Psoas muscle (tissue), 8 donors: ENCODE measurements around the gene HIF3A. TPM values are rescaled to one million over a fixed set of nuclear protein-coding genes. Genes with fewer than 3 reads are reported as not detected.
"Not testable (repeated sequence)": the region's sequence is repeated elsewhere in the genome, so short reads cannot be mapped to it uniquely, and the experiment has no call there.

Source experiments
- ATAC-seq, 4 donors: fragments of 200-7000 bp; cut with Tn5 transposase; one replicate each; pipeline ENCODE4 v1.9.1; 2020; ENCODE audit warnings: moderate library complexity in 3 of 4, mild to moderate bottlenecking in 2 of 4
- DNase-seq, 2 donors: peaks; one replicate each; pipeline ENCODE4 v3.0.0-alpha.2; 2020
- H3K27ac ChIP-seq: fragments of 200-600 bp; one replicate; pipeline ENCODE4 v1.8.0; 2022
- H3K27me3 ChIP-seq, 3 donors: fragments of 200-600 bp in 1 of 3; one replicate each; pipeline versions ENCODE4 v1.6.1 to v1.8.0; 2013 to 2022; ENCODE audit warnings: low read length in 2 of 3, mild to moderate bottlenecking in 2 of 3, moderate library complexity in 1 of 3; ENCODE audit not compliant: insufficient read depth in 3 of 3
- H3K36me3 ChIP-seq, 2 donors: fragments of 200-600 bp in 1 of 2; one replicate each; pipeline versions ENCODE4 v1.6.1 to v1.8.0; 2013 to 2022; ENCODE audit warnings: low read depth in 1 of 2, mild to moderate bottlenecking in 1 of 2, moderate library complexity in 1 of 2; ENCODE audit not compliant: insufficient read depth in 1 of 2
- H3K4me1 ChIP-seq: fragments of 200-600 bp; one replicate; pipeline ENCODE4 v1.8.0; 2022
- H3K4me3 ChIP-seq: fragments of 200-600 bp; one replicate; pipeline ENCODE4 v1.8.0; 2022; ENCODE audit warnings: mild to moderate bottlenecking
- H3K9me3 ChIP-seq: fragments of 200-600 bp; one replicate; pipeline ENCODE4 v1.8.0; 2022
- CTCF ChIP-seq: fragments of 200-600 bp; IDR thresholded peaks from one replicate; pipeline ENCODE4 v1.8.0; 2022; ENCODE audit warnings: antibody characterized with exemption
- WGBS, 3 donors: extraction: QIAGEN DNeasy Blood & Tissue Kit; methylation state at CpG; one replicate each; pipeline versions ENCODE4 v1.1.6 to v1.1.7; 2013; 5-methylcytosine and 5-hydroxymethylcytosine counted together
- intact Hi-C, 2 donors: fragments of 100-400 bp; cut with DNase I; formaldehyde crosslinking; loops; one replicate each; pipeline versions ENCODE4 v1.11.0 to v1.14.2; 2022
- polyA plus RNA-seq, 3 donors: library from polyadenylated mRNA; stranded (reverse); fragments of 200-250 nt; gene quantifications; one replicate each; pipeline ENCODE4 v1.2.3, GENCODE V29; 2013
- total RNA-seq, 4 donors: library from RNA; stranded (reverse); fragmentation: NEBNext Ultra II Directional in 2 of 4; extraction: Animal tissue kit (Norgen Biotek cat#: 25700) in 2 of 4; gene quantifications; one replicate each; pipeline versions ENCODE4 v1.2.1 to v1.2.4, GENCODE V29; 2021 to 2023
- donor health status: healthy with polysubstance abuse.
- donor health status: DM: no; HTN: no; CAD: no; lungs with moderate emphysema.
- donor health status: Bipolar disorder and iron deficiency.
- donor health status: healthy.
- donor health status: DM: yes; HTN: yes; CAD: no.
- donor health status: DM: no; HTN: no; CAD: no.
- donor health status: DM: no; HTN: no; CAD: no.
- donor health status: DM: yes; HTN: yes; CAD: no.

The HIF3A gene
- total and polyA plus RNA-seq, 7 donors = 1.6 to 20.4 (median 10.5) TPM

GRCh38 chr19:46270521-46271256, 26.2 kb upstream of the HIF3A start:
- Histone ChIP-seq H3K9me3 (no peaks in the 10 kb centered on the region), H3K4me3 (no peak overlapping the region), H3K27ac (no peak overlapping the region), H3K36me3 (no peaks in the 10 kb centered on the region), H3K4me1 (no peaks in the 10 kb centered on the region), H3K27me3 (peaks cover 0 to 21% (median 0%) of the 10 kb centered on the region in 3 donors)
- DNase-seq = no peak
- intact Hi-C loops = loop anchor here in 1 of 2 donors (10.0 kb wide), 1 partner anchor 244 kb away; no protein-coding TSS in a partner anchor
- TF ChIP-seq CTCF = no peak
- no peak for ATAC-seq
- 53 to 60% (median 56%) methylated on average over 17 of the region's 17 CpGs for WGBS, 3 donors

DNA sequence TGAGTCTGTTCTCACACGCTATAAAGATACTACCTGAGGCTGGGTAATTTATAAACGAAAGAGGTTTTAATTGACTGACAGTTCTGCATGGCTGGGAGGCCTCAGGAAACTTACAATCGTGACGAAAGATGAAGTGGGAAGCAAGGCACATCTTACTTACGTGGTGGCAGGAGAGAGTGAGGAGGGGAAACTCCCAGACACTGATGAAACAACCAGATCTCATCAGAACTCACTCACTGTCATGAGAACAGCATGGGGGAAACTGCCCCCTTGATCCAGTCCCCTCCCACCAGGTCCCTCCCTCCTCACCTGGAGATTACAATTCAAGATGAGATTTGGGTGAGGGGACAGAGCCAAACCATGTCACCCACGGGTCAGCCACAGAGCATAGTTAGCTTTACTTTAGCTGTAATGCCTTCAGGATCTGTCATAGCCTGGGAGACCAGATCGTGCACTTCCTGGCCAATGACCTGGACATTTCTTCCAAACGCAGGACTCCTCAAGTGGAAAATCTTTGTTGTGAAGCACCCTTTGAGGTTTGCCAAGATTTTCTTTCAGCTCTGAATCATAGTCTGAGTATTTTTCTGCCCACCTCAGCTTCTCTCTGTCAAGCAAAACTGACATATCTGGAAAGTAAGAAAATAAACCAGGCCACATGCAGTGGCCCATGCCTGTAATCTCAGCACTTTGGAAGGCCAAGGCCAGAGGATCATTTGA, 25.2 kb upstream of the HIF3A start:
- H3K27me3 ChIP-seq = peaks cover 0 to 21% (median 0%) of the 10 kb centered on the region in 3 donors
- TF ChIP-seq CTCF = no peak
- no peaks in the 10 kb centered on the region for H3K9me3 ChIP-seq
- WGBS, 3 donors = 51 to 56% (median 53%) methylated on average over 8 of the region's 8 CpGs
- H3K27ac ChIP-seq = no peak overlapping the region
- no peaks in the 10 kb centered on the region for H3K4me1 ChIP-seq
- no peak for DNase-seq
- ATAC-seq = no peak
- intact Hi-C loops = loop anchor here in 1 of 2 donors (10.0 kb wide), 1 partner anchor 243 kb away; no protein-coding TSS in a partner anchor
- H3K4me3 ChIP-seq = no peak overlapping the region
- H3K36me3 ChIP-seq = no peaks in the 10 kb centered on the region

- not testable (repeated sequence) for H3K4me1 ChIP-seq, H3K4me3 ChIP-seq, DNase-seq, H3K9me3 ChIP-seq, H3K27ac ChIP-seq, ATAC-seq, H3K36me3 ChIP-seq
- intact Hi-C loops = loop anchor here in 1 of 2 donors (10.0 kb wide), 1 partner anchor 241 kb away; no protein-coding TSS in a partner anchor
- H3K27me3 ChIP-seq = peaks cover 0 to 22% (median 0%) of the 10 kb centered on the region in 3 donors
- WGBS, 3 donors = 83 to 92% (median 87%) methylated on average over 6 of the region's 6 CpGs
Observed at GRCh38 chr19:46273931-46274330, 22.9 kb upstream of the HIF3A start.

DNA sequence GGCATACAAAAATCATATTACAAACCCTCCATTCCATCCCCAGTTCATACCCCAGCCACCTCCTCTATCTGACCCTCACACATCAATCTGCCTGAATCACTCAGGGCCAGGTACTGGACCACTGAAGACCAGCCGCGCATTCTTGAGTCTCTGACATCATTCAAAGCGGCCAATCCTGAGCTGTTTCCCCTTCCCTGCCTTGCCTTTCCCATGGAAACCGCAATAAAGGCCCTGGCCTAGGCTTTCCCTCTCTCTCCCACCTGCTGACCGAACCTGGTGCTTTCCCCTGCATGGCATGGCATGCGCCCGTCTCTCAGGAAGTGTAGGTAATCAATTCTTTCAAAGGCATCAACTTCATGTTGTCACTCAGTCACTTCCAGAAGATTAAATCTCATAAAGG, 17.7 kb upstream of the HIF3A start:
- WGBS, 3 donors = 78 to 89% (median 81%) methylated on average over 7 of the region's 7 CpGs

More for the DNA sequence above, 17.7 kb upstream of the HIF3A start:
- no peak for TF ChIP-seq CTCF
- H3K27me3 ChIP-seq = peaks cover 0 to 6% (median 0%) of the 10 kb centered on the region in 3 donors
- no peak for DNase-seq
- H3K4me3 ChIP-seq = no peak overlapping the region
- intact Hi-C loops = loop anchor here in 1 of 2 donors (10.0 kb wide), 1 partner anchor 236 kb away; no protein-coding TSS in a partner anchor
- no peaks in the 10 kb centered on the region for H3K9me3 ChIP-seq
- H3K36me3 ChIP-seq = no peaks in the 10 kb centered on the region
- no peak for ATAC-seq
- no peaks in the 10 kb centered on the region for H3K4me1 ChIP-seq
- H3K27ac ChIP-seq = no peak overlapping the region
